Measurements from ENCODE around the gene ATXN7L1.
A peak's percentile ranks its signal among the peaks of the same experiment; 100 is the strongest.

ATXN7L1 gene

GRCh38 chr7:105693576-105693975 is 182.8 kb downstream of the ATXN7L1 start:
- no peak for DNase-seq

DNA sequence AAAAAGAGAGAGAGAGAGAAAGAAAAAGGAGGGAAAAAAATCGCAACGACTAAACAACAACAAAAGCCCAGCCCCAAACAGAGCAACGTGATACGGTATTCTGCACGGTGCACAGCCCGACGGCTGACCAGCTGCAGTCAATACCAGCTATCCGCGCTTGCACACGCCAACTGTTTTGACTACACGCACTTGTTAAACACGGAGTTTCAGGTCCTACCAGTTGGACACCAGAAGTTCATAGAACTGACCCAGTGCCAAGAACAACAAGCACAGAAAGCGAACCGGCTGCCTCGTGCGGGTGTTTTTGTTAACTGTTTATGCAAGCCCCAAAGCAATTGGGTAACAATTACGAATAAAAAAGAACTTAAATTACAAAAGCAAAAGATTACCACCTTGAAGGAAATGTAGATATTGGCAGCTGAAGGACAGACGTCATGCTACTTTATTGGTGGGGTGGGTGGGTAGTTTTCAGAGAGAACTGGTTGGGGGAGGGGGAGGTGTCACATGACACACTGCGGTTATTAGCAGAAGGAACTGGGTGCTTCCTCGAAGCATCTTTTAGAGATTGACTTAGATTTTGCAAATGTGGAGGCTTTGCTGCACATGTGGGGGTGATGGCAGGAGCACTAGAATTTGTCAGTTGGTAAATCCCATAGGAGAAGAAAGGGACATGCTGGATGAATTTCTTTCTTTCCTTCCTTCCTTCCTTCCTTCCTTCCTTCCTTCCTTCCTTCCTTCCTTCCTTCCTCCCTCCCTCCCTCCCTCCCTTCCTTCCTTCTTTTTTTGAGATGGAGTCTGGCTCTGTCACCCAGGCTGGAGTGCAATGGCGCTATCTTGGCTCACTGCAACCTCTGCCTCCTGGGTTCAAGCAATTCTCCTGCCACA is 184.5 kb downstream of the ATXN7L1 start:
- peak; percentile 86 for DNase-seq

DNA sequence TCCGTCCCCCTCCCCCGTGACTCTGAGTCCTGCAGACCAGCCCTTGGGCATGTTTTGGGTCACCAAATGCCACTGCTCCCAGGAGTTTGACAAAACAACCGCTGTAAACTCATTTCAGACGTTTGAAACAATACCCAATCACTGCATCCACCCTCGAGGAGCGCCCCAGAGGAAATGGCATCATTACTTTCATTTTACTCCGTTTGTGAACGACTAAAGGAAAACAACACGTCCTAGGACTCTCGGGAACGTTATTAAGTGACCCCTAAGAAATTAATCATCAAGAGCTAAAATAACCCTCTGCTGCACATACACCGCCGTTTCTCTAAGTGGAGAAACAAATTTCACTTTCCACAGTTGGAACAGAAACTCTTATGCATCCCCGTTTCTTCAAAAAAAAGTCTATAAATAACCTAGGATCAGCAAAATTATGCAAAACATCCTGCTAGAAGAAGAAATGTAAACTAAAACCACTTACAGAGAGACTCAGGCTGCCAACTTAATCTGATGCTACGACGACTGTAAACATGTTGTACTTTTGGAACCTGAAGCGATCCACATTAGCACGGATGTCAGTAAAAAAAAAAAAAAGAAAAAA is 185.2 kb downstream of the ATXN7L1 start:
- DNase-seq = peak; percentile 70

DNA sequence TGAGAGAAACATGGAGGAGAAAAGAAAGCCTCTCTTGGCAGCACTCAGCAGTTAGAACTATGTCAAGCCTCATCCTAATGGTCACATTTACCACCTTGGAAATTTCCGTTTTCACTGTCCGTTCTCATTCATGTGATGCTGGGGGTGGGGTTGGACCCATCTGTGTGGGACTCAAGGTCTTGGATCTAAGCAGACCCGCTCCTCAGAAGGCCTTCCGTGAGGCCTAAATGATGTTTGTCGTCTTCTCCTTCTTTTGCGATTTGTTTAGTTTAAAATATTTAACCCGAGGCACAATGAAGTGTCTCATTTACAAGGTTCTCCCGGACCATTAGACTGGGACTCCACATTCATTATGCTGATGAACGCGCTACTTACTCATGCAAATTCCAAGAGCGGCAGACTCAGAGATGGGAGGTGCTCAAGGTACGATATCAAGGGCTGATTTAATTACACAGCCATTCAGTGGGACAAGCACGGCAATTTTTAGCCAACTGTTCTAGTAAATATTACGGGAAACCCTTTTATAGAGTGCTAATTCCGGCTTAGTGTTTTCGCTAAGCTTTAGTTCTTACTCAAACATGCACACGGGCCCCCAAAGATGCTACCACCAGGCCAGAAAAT is 186.0 kb downstream of the ATXN7L1 start:
- no peak for DNase-seq

DNA sequence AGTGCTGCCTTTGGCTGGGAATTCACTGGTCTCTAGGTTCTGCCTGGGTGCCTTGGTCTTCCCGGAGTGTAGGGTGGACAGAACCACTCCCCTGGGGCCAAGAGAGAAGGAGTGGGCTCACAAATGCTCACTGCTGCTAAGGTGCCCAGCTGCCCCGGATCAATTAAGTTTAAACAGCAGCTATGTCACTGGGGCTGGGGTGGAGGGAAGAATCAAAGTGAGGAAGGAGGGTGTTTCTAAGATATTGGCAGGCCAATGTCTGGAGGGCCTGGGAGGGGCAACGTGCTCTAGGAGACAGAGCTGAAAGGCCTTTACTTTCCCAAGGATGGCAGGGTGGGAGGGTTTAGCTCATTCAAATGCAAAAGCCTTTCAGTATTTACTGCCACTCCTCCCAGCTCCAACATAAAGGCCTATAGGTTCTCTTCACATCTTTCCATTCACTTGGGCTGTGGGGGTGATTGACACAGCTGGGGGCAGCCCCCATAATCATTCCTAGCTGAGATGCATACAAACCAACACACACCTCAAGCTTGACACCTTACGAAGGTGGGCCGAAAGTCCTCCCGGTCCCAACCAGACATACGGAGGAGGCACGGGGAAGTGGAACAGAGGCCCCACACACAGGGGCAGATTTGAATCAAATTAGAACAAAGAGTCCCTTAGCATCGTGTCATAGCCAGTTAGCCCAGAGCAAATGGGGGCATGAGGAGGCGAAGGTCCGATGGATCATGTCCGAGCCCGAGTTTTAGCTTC is 187.2 kb downstream of the ATXN7L1 start:
- no peak for DNase-seq

- no peak for DNase-seq
These were observed 187.8 kb downstream of the ATXN7L1 start for GRCh38 chr7:105688617-105689016.

GRCh38 chr7:105685161-105685560 is 191.2 kb downstream of the ATXN7L1 start:
- no peak for DNase-seq

DNA sequence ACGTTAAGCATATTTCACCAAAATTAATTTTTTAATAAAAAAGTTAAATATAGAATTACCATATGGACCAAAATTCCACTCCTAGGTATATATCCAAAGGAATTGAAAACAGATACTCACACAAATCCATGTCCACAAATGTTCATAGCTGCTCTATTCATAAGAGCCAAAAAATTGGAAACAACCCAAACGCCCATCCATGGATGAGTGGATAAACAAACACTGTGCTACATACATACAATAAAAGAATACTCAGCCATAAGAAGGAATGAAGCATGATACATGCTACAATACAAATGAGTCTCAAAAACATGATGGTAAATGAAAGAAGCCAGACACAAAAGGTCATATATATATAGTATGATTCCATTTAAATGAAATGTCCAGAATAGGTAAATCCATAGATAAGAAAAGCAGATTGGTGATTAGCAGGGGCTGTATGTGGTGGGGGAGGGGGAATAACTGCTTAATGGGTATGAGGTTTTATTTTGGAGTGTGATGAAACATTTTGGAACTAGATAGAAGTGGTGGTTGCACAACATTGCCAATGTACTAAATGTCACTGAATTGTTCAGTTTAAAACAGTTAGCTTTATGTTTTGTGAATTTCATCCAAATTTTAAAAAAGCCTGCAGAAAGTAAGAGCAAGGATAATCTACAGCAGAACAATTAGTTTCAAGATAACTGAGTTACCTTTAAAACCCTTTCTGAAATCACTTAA is 193.9 kb downstream of the ATXN7L1 start:
- no peak for DNase-seq

GRCh38 chr7:105680505-105681187 is 195.8 kb downstream of the ATXN7L1 start:
- DNase-seq = no peak

DNA sequence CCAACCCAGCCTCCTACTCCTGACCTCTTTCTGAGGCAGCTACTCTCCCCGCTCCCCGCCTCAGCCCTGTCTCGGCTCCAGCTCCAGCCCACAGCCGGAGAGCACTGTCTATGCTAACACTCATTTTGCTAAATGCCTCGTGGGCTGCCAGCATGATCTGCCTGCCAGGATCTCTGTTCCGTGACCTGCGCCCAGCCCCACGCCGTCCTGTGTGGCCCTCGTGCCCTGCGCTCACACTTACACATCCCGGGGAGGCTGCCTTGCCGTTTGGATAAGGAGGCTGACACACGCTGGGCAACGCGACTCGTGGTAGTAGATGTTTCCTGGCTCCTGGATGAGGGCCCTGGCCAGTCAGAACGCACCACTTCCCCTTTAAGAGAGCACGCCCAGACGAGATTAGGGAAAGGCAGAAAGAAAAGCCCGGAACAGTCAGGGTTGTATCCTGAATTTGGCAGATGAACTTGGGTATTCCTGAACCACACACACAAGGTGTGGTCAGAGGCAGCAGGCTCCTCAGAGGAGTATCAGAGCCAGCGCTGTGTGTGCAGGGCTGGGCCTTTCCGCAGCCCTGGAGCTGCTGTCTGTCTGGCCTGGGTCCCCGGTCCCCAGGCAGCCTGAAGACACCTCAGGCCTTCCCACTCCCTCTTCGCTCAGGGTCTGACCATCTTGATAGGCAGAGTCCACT is 197.4 kb downstream of the ATXN7L1 start:
- peak; percentile 14 for DNase-seq

GRCh38 chr7:105677817-105678573 is 198.4 kb downstream of the ATXN7L1 start:
- DNase-seq = peak; percentile 80

GRCh38 chr7:105677410-105677730 is 199.0 kb downstream of the ATXN7L1 start:
- DNase-seq = no peak

GRCh38 chr7:105675934-105676371 is 200.4 kb downstream of the ATXN7L1 start:
- DNase-seq = peak; percentile 70

DNA sequence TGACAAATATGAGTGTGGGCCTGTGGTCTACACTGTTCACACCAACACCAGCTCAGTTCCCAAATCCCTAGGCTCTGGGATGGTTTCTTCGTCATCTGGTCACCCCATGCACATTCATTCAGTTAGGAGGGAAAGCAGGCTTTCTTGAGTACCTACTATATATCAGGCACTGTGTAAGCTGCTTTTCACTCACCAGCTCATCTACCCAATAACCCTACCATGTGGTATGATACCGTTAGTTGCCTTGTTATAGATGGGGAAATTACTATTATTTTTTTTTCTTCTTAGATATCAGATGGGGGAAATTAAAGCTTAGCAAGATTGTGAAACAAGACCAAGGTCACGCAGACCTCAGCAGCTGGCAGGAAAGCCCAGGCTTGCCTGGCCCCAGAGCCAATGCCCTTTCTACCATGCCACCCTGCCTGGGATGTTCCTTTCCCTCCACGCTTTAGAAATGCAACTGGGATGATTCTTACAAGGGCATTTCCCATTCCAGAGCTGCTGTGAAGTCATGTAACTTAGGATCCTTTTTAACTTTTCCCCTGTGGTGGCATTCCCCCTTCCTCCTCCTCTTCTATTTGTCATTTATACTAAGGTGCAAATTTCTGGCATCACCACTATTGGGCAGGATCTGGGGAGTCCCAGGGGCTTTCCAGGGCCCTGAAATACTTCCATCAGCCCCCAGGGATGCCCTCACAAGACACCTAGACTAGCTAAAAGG is 202.0 kb downstream of the ATXN7L1 start:
- DNase-seq = peak; percentile 31

GRCh38 chr7:105673367-105674084 is 202.9 kb downstream of the ATXN7L1 start:
- DNase-seq = peak; percentile 13

DNA sequence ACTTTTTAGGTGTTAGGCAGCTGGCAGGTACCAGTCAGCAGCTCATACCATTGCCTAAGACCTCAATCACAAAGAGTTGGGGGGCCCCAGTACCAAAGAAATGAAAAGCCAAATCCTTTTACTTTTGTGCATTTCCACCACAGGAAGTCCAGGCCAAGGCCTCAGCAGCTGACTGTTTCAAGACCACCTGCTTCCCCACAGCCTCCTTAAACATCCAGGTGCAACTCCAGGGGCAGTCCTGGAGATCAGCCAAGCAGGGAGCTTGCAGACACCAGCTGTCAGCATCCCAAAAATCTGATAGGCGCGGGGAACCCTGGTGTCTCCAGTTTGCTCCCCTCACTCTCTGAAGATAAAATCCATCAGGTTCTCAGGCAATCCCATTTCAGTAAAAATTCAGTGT is 203.6 kb downstream of the ATXN7L1 start:
- no peak for DNase-seq

- no peak for DNase-seq
These were observed 210.1 kb downstream of the ATXN7L1 start for GRCh38 chr7:105666324-105666723.

GRCh38 chr7:105665684-105666083 is 210.7 kb downstream of the ATXN7L1 start:
- no peak for DNase-seq
